GM19467 (cell line): ENCODE results near the gene CDC45.

Experiments used
- ATAC-seq: cut with Tn5 transposase; IDR thresholded peaks from one replicate; pipeline ENCODE4 v1.9.1; 2021; ENCODE audit warnings: mild to moderate bottlenecking, moderate library complexity; ENCODE audit not compliant: unreplicated experiment

Gene CDC45

DNA sequence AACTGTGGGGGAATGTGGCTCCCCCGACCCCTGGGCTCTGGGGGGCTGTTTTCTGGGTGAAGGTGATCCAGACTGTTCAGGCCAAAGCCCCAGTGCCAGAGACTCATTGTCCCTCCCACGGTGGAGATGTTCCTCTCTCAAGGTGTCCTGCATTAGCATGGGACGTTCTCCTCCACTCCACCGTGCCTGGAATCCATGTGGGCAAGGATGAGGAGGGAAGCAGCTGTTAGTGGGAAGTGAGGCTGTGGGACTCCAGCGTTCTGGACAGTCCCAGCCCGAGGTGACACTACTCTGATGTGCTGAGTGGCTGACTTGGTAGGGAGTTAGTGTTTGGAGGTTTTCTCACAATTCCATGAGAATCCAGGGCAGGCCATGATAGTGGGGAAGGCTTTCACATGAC lies 75.9 kb downstream of the CDC45 start:
- ATAC-seq, result no peak

DNA sequence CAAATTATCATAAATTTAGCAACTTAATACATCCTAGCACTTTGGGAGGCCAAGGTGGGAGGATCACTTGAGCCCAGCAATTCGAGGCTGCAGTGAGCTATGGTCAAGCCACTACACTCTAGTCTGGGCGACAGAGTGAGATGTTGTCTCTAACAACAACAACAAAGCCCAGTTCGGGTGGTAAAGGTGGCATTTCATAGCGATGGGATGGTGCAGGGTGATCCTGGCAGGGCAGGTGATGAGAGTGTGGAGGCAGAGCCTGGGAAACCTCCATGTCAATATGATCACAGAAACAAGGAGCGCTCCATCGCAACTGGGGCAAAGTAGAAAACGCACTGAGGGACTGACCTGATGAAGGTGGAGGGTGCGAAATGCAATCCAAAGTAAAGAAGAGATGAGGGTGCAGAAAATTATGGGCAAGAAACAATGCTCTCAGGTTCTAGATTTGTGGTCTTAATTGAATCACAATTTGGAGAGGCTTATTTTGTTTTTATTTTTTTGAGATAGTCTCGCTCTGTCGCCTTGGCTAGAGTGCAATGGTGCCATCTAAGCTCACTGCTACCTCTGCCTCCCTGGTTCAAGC lies 77.3 kb downstream of the CDC45 start:
- ATAC-seq, result no peak

DNA sequence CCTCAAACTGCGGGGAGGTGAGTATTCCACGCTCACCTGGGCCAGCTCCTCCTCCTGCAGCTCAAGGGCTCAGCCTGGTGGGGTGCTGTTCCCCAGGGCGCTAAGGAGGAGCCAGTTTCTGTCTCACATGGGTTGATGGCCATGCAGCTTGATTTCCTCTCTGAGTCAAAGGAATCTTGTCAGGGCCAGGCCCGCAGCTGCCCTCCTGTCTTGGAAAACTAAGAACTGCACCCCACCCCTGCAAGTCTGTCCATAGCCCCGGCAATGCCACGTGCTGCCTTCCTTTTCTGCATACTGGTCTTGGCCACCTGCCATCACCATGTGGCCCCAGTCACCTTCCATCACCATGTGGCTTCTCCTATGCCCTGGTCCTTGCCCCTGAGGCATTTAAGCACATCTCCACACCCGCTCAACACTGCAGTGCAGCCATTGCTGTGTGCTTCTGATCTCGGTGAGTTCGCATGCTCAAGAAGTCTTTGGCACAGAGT lies 79.6 kb downstream of the CDC45 start:
- ATAC-seq, result no peak

GRCh38 chr22:19559956-19560355 lies 80.2 kb downstream of the CDC45 start:
- no peak for ATAC-seq

GRCh38 chr22:19565382-19566278 lies 85.9 kb downstream of the CDC45 start:
- no peak for ATAC-seq

DNA sequence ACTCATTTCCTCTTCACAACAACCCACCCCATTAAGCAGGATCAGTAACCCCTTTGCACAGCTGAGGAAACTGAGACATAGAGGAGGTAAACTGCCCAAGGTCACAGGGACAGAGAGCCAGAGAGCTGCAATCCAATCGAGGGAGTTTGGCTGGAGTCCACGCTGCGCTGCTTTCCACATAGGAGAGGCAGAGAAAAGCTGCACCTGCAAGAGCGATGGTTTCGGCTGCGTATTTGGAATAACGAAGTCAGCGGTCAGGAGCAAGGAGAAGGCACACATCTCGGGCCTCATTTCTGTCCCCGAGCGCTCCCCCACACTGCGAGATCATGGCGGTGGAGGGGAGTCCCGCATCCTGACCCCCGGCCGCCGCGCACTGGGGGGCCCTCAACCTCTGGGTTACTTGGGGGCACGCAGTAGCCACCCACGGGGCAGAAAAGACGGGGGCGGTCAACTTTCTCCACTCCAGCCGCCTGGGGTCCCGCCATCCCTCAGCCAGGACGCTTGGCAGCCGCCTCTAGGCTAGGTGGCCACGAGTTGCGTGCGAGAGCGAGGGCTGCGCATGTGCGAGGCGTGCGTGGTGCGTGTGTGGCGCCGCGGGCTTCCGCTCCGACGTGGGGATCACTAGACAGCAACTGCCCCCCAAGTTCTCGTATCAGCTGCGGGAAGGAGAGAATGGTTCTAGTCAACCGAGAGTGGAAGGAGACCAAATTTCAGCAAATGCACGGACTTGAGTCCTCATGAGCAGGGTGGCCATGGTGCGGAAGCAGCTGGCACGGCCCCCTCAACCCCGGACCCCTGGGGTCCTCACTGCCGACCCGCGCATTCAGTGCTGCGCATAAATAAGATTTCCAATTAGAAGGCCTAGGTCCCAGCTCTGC lies 86.8 kb downstream of the CDC45 start:
- ATAC-seq, result no peak

GRCh38 chr22:19567157-19568009 lies 87.7 kb downstream of the CDC45 start:
- ATAC-seq, result no peak

- no peak for ATAC-seq
These were observed 88.9 kb downstream of the CDC45 start for GRCh38 chr22:19568337-19569275.

DNA sequence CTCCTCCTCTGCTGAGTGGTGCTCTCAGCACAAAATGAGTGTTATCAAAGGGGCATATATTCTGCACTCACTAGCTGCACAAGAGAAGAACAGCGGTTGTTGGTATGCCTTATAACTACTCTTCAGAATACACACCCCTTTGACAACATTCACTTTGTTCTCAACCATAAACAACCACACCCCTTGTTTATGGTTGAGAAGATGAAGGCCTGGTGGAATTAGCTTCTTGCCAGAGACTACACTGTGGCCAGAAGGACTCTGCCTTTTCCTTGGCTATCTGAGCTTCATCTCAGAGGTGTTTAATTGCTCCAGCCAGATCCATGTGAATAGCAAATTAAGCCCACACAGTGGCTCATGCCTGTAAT lies 89.5 kb downstream of the CDC45 start:
- no peak for ATAC-seq

DNA sequence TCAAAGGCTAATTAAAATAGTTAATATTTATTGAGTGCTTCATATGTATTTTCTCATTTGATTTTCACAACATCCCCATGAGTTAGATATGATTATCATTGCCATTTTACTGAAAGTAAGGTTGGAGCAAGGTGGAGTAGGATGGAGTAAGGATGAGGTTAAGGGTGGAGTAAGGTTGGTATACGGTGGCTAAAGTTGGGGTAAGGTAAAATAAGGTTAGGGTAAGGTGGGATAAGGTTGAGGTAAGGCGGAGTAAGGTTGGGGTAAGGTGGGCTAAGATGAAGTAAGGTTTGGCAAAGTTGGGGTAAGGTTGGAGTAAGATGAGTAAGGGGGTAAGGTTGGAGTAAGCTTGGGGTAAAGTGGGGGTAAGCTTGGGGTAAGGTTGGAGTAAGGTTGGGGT lies 90.3 kb downstream of the CDC45 start:
- no peak for ATAC-seq
